Endothelial cell of umbilical vein (primary cell): ENCODE data around the gene DLGAP1.

Experiments
- EZH2 ChIP-seq: IDR thresholded peaks from 2 replicates; pipeline ENCODE4 v1.6.1; 2012; ENCODE audit warnings: borderline replicate concordance, low read depth, mild to moderate bottlenecking, moderate library complexity, low read length, inconsistent platforms; ENCODE audit not compliant: severe bottlenecking
- FOS ChIP-seq: IDR thresholded peaks from 2 replicates; pipeline ENCODE4 v1.6.1; 2011; ENCODE audit warnings: mild to moderate bottlenecking, low read length, moderate library complexity, borderline replicate concordance; ENCODE audit not compliant: insufficient read depth
- GATA2 ChIP-seq: IDR thresholded peaks from 2 replicates; pipeline ENCODE4 v1.7.0; 2011; ENCODE audit warnings: low read depth, mild to moderate bottlenecking, moderate library complexity, mixed read lengths, low read length; ENCODE audit not compliant: insufficient read length, insufficient read depth
- JUN ChIP-seq: IDR thresholded peaks from 2 replicates; pipeline ENCODE4 v1.6.1; 2011; ENCODE audit warnings: borderline replicate concordance, low read depth; ENCODE audit not compliant: insufficient read length, insufficient read depth
- MAX ChIP-seq: IDR thresholded peaks from 2 replicates; pipeline ENCODE4 v1.6.1; 2011; ENCODE audit not compliant: insufficient read depth, insufficient read length
- MYC ChIP-seq: IDR thresholded peaks from one replicate; pipeline ENCODE4 v1.6.1; 2011; ENCODE audit warnings: mild to moderate bottlenecking, low read depth, low read length
- POLR2A ChIP-seq: IDR thresholded peaks from 2 replicates; pipeline ENCODE4 v1.6.1; 2012; ENCODE audit warnings: low read depth, mild to moderate bottlenecking, control low read depth, low read length
- POLR2AphosphoS5 ChIP-seq: IDR thresholded peaks from 2 replicates; pipeline ENCODE4 v1.6.1; 2012; ENCODE audit warnings: low read depth, mild to moderate bottlenecking, control low read depth, low read length, moderate library complexity; ENCODE audit not compliant: insufficient read depth
- TF ChIP-seq, protein P1 (sequence below), 2 donors: IDR thresholded peaks; 1 replicate in 1 of 2; 2 replicates in 1 of 2; pipeline ENCODE4 v1.5.1; 2011; ENCODE audit warnings: low read length in 2 of 2, mild to moderate bottlenecking in 2 of 2, moderate library complexity in 2 of 2, control low read depth in 1 of 2, inconsistent platforms in 1 of 2, low read depth in 1 of 2; ENCODE audit not compliant: insufficient read depth in 1 of 2; ENCODE audit errors: extremely low read depth in 1 of 2

DNA sequence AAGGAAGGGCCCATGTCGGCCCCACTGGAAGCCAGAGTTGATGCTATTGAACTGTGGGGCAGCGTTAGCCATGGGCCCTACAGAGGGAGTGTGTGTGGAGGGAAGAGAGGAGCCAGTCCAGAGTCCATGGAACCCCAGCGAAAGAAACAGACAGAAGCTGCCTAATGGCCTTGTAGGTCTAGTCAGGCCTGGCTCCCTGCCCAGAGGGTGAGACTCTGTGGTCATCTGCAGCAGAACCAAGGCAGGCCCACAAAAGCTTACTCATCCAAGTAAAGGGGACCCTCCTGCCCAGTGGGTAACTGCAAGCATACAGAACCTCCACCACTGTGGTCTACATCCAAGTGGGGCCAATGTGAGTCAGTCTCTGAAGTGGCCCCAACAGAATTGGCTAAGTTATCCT is 565.3 kb downstream of the DLGAP1 start:
- TF ChIP-seq POLR2AphosphoS5 (no peak), EZH2 (no peak), POLR2A (no peak), MAX (no peak), MYC (no peak), GATA2 (no peak), JUN (no peak), FOS (no peak)
- TF ChIP-seq, protein P1, sequence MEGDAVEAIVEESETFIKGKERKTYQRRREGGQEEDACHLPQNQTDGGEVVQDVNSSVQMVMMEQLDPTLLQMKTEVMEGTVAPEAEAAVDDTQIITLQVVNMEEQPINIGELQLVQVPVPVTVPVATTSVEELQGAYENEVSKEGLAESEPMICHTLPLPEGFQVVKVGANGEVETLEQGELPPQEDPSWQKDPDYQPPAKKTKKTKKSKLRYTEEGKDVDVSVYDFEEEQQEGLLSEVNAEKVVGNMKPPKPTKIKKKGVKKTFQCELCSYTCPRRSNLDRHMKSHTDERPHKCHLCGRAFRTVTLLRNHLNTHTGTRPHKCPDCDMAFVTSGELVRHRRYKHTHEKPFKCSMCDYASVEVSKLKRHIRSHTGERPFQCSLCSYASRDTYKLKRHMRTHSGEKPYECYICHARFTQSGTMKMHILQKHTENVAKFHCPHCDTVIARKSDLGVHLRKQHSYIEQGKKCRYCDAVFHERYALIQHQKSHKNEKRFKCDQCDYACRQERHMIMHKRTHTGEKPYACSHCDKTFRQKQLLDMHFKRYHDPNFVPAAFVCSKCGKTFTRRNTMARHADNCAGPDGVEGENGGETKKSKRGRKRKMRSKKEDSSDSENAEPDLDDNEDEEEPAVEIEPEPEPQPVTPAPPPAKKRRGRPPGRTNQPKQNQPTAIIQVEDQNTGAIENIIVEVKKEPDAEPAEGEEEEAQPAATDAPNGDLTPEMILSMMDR (IDR thresholded peaks at IDR 0.05; ENCODE audit: extremely low read depth in 1 of 2, insufficient read depth in 1 of 2, low read depth in 1 of 2, low read length in 2 of 2): no peak
